ENCODE data around the gene C12orf57. TPM values are rescaled to one million over a fixed set of nuclear protein-coding genes. Genes with fewer than 3 reads are reported as not detected.

C12orf57 gene
- polyA plus RNA-seq, 1 donor: 118 TPM

Other genes starting within 250 kb of the C12orf57 start
- 12.1 TPM for gene PIANP, start 243.2 kb upstream of the C12orf57 start, polyA plus RNA-seq (ENCODE audit: insufficient read length)
- 61.9 TPM for gene COPS7A, start 220.0 kb upstream of the C12orf57 start, polyA plus RNA-seq (ENCODE audit: insufficient read length)
- gene MLF2, start 190.9 kb upstream of the C12orf57 start, polyA plus RNA-seq (ENCODE audit: insufficient read length): 187 TPM
- gene PTMS, start 177.7 kb upstream of the C12orf57 start, polyA plus RNA-seq (ENCODE audit: insufficient read length): 460 TPM
- 1.9 TPM for gene LAG3, start 171.5 kb upstream of the C12orf57 start, polyA plus RNA-seq (ENCODE audit: insufficient read length)
- 25.5 TPM for gene CD4, start 154.5 kb upstream of the C12orf57 start, polyA plus RNA-seq (ENCODE audit: insufficient read length)
- 25.8 TPM for gene GPR162, start 122.2 kb upstream of the C12orf57 start, polyA plus RNA-seq (ENCODE audit: insufficient read length)
- gene P3H3, start 115.6 kb upstream of the C12orf57 start, polyA plus RNA-seq (ENCODE audit: insufficient read length): 29.9 TPM
- gene GNB3, start 103.1 kb upstream of the C12orf57 start, polyA plus RNA-seq (ENCODE audit: insufficient read length): 13.3 TPM
- gene CDCA3, start 92.7 kb upstream of the C12orf57 start, polyA plus RNA-seq (ENCODE audit: insufficient read length): 42.7 TPM
- 58.3 TPM for gene USP5, start 91.9 kb upstream of the C12orf57 start, polyA plus RNA-seq (ENCODE audit: insufficient read length)
- 515 TPM for gene TPI1, start 76.5 kb upstream of the C12orf57 start, polyA plus RNA-seq (ENCODE audit: insufficient read length)
- gene SPSB2, start 70.7 kb upstream of the C12orf57 start, polyA plus RNA-seq (ENCODE audit: insufficient read length): 9.2 TPM
- 20.2 TPM for gene LRRC23, start 39.2 kb upstream of the C12orf57 start, polyA plus RNA-seq (ENCODE audit: insufficient read length)
- gene ENO2, start 29.4 kb upstream of the C12orf57 start, polyA plus RNA-seq (ENCODE audit: insufficient read length): 14.8 TPM
- 109 TPM for gene ATN1, start 16.1 kb upstream of the C12orf57 start, polyA plus RNA-seq (ENCODE audit: insufficient read length)
- not detected for gene RNU7-1, start 206 bp upstream of the C12orf57 start, polyA plus RNA-seq (ENCODE audit: insufficient read length)
- 21.9 TPM for gene PTPN6, start 7.3 kb downstream of the C12orf57 start, polyA plus RNA-seq (ENCODE audit: insufficient read length)
- 236 TPM for gene PHB2, start 26.6 kb downstream of the C12orf57 start, polyA plus RNA-seq (ENCODE audit: insufficient read length)
- gene EMG1, start 26.9 kb downstream of the C12orf57 start, polyA plus RNA-seq (ENCODE audit: insufficient read length): 51.1 TPM
- gene LPCAT3, start 74.5 kb downstream of the C12orf57 start, polyA plus RNA-seq (ENCODE audit: insufficient read length): 80.7 TPM
- 53.5 TPM for gene C1S, start 116.7 kb downstream of the C12orf57 start, polyA plus RNA-seq (ENCODE audit: insufficient read length)
- gene C1R, start 148.4 kb downstream of the C12orf57 start, polyA plus RNA-seq (ENCODE audit: insufficient read length): 40.5 TPM
- gene C1RL, start 165.2 kb downstream of the C12orf57 start, polyA plus RNA-seq (ENCODE audit: insufficient read length): 46.0 TPM
- gene RBP5, start 184.9 kb downstream of the C12orf57 start, polyA plus RNA-seq (ENCODE audit: insufficient read length): 54.0 TPM
- 128 TPM for gene CLSTN3, start 186.3 kb downstream of the C12orf57 start, polyA plus RNA-seq (ENCODE audit: insufficient read length)
- gene PEX5, start 245.7 kb downstream of the C12orf57 start, polyA plus RNA-seq (ENCODE audit: insufficient read length): 50.7 TPM